AG09309 (cell line): Measurements from ENCODE around the gene PRSS48.

Experiments
- DNase-seq: peaks from one replicate; pipeline ENCODE4 v3.0.0-alpha.2; 2010; ENCODE audit warnings: low read depth
- H3K4me3 ChIP-seq: 2 replicates; pipeline ENCODE4 v1.5.1; 2011; ENCODE audit warnings: mild to moderate bottlenecking, low read depth, low read length, moderate library complexity; ENCODE audit not compliant: control insufficient read depth
- CTCF ChIP-seq: IDR thresholded peaks from 2 replicates; pipeline ENCODE4 v1.5.1; 2011; ENCODE audit warnings: mild to moderate bottlenecking, low read depth, low read length, inconsistent platforms; ENCODE audit not compliant: insufficient read depth, control insufficient read depth; ENCODE audit errors: missing control alignments

PRSS48 gene

GRCh38 chr4:151331276-151332042, 54.5 kb downstream of the PRSS48 start:
- H3K4me3 ChIP-seq: no peak overlapping the region
- TF ChIP-seq CTCF: no peak
- DNase-seq: no peak

DNA sequence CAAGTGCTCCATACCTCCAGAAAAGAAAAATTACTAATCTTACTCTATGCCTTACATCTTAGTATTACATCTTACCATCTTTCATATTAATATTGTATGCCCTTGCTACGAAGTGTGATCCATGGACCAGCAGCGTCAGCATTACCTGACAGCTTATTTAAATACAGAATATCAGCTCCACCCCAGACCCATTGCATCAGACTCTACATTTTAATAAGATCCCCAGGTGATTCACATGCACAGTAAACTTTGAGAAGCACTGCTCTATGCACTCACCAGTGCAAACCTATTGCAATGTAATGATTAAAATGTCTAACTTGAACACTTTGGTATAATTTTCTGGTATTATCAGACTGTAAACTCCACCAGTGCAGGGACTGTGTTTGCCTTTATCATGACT, 62.5 kb downstream of the PRSS48 start:
- H3K4me3 ChIP-seq: no peak overlapping the region
- TF ChIP-seq CTCF: no peak
- DNase-seq: no peak

GRCh38 chr4:151340751-151341385, 63.9 kb downstream of the PRSS48 start:
- TF ChIP-seq CTCF: no peak
- no peak for DNase-seq
- H3K4me3 ChIP-seq: no peak overlapping the region
